NK-92 (cell line): ENCODE results near the gene PLCL1.

Experiments
- DNase-seq: peaks from one replicate; lab custom pipeline; 2025; ENCODE audit not compliant: unreplicated experiment; lab: John Stamatoyannopoulos, UW

Gene PLCL1

GRCh38 chr2:198102120-198102519, 297.7 kb downstream of the PLCL1 start:
- no peak for DNase-seq

- no peak for DNase-seq
Measured at GRCh38 chr2:198102856-198103255, 298.5 kb downstream of the PLCL1 start.

GRCh38 chr2:198106621-198107385, 302.4 kb downstream of the PLCL1 start:
- no peak for DNase-seq

GRCh38 chr2:198113316-198113715, 308.9 kb downstream of the PLCL1 start:
- no peak for DNase-seq

DNA sequence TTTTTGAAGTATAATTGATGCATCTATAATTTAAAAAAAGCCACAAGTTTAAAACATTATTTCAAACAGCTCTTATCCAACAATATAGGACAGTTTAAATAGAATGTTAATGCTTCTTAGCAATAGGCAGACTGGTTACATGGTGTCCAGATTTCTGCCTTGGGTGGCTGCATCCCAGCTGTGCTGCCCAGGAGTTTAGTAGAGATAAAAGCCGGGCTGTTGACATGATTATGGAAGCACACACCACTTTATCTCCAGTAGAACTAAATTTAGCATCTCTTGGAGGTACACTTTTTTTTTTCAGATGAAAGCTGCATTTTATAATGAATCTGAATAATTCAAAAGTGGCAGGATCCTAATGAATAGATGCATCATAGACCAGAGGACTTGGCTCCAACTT, 309.7 kb downstream of the PLCL1 start:
- no peak for DNase-seq

DNA sequence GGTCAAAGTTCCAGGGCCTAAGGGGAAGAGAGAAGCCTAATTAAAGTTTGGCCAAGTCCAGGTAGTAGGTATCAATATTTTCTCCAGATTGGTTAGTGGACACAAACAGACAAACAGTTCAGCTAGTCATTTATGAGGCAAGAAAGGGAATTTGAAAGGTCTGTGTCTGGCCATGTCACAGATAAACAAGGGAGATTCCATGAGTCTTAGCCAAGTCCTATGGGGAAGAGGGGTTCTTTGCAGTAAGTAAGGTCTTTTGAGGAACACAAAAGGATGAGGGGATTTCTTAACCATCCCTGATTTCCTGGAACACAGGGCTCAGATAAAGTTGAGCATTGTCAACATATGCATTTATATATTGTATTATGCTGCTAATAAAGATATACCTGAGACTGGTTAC, 310.8 kb downstream of the PLCL1 start:
- DNase-seq: no peak

GRCh38 chr2:198116756-198117155, 312.4 kb downstream of the PLCL1 start:
- DNase-seq: no peak

DNA sequence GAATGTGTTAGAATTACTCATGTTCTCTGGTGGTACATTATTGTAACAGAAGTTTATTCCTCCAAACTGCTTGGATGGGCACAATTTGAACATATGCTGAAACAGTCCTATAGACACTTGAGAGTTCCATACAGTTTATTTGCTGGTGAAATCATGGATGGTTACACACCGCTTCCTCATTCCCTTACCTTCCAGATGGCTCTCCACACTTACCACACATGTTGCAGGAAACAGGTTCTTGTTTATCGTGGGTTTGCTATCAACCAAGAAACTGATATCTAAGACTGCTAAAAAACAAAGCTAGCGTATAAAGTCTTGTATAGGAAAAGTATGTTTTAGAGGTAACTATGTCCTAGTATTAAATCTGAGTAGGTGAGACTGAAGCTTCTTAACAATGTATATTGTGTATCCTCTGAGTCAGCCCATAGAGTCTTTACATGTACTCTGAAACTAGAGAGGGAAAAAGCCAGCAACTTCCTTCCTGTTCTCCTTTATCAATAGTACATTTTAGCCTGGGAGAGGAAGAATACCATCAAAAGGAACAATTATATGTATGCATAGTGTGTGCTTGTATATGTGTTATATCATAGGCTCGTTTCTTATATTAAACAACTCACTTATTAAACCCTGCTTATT, 313.1 kb downstream of the PLCL1 start:
- no peak for DNase-seq

DNA sequence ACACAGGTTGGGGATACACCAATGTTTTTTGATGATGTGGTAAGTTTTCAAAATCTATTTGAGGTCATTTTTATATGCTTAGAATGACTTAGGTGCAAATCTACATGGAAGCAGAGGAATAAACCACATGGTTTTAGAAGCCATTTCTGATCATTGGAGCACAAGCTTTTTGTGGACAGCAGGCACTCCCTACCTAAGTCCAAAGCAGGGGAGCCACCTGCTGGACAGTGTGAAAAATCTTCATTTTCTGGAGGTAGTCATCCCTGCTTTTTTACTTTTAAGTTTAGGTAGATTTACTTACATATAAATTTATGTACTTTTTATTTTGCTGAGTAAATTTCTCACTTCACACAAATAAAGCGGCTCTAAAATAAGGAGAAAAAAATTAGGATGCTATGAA, 323.2 kb downstream of the PLCL1 start:
- no peak for DNase-seq

- DNase-seq: no peak
Measured at GRCh38 chr2:198129609-198130008, 325.2 kb downstream of the PLCL1 start.

DNA sequence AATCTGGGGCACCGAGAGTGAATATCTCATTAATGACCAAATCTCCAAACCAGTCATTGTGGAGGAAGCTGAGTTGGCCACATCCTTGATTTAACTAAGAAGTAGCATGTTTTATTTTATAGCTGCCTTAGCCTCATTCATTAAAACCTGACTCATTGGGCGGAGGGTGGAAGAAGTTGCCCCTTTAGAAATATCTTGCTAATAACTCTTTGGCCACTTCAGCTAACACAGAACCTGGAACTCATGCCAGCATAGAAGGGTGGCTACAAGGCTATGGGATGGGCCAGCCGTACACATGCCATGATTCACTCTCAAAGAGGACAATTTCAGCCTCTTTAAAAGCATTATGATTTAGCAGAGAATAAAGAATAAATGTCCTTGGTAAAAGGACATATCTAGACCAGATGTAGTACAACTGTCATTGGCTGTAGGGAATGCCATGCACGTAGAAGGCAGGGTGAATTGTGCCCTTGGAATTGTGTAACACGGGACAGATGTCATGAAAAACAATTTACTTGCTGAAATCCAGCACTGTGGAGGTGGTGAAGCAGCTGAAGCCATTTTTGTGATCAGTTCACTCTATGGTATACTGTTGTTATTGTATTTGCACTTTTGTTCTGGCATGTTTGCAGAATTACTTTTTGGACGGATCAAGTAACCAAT, 330.0 kb downstream of the PLCL1 start:
- no peak for DNase-seq

GRCh38 chr2:198135481-198135934, 331.1 kb downstream of the PLCL1 start:
- DNase-seq: no peak

- DNase-seq: no peak
Measured at GRCh38 chr2:198136142-198136541, 331.7 kb downstream of the PLCL1 start.

GRCh38 chr2:198137733-198138132, 333.3 kb downstream of the PLCL1 start:
- no peak for DNase-seq

DNA sequence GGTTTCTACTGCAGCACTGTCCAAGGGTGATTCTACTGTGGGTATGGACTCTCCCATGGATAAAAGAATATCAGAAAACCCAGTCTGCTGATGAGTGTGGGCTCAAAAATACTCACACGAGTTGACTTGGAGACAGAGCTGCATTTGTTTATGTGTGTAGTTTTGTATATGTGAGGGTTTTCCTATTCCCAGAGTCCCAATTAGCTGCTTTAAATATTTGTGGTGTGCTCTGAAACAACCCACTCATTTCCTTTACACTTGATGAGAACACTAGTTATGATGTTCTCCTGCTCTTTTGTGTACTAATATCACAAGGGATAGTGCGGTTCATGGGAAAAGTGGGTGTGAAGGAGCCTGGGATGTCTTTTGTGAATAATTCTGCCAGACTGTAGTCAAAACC, 337.3 kb downstream of the PLCL1 start:
- DNase-seq: no peak

- no peak for DNase-seq
Measured at GRCh38 chr2:198143156-198143555, 338.8 kb downstream of the PLCL1 start.

DNA sequence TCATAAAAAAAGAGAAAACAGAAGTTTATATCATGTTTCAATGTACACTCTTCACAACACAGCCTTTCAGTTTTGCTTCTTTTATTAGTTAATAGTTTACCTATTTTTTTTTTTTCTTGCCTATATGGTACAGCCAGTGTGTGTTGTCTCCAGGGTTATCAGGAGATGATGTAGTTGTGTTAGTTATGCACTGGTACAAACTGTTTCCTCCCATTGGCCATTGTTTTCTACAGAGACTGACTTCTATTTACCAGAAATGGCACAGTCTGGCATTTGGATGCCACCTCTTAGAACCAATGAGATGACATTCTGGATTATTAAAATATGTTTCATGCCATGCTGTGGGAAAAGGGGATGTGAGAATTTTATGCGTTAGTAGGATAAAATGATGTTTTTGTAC, 339.4 kb downstream of the PLCL1 start:
- DNase-seq: no peak

DNA sequence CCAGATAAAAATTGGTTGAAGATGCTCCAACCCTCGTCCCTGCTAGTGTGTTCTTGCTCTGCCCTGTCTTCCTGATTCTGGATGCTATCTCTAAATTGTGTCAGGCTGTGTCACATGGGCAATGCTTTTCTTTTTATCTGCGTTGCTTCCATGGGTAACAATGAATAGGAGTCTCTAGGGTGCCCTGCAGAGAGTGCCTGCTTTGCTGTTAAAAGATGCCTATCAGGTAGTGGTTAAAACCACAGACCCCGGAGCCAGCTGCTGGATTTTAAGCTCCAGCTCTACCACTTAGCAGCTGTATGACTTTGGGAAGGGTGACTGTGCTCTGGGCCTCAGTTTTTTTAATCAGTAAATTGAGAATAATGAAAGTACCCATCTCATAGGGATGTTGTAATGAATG, 340.3 kb downstream of the PLCL1 start:
- no peak for DNase-seq

DNA sequence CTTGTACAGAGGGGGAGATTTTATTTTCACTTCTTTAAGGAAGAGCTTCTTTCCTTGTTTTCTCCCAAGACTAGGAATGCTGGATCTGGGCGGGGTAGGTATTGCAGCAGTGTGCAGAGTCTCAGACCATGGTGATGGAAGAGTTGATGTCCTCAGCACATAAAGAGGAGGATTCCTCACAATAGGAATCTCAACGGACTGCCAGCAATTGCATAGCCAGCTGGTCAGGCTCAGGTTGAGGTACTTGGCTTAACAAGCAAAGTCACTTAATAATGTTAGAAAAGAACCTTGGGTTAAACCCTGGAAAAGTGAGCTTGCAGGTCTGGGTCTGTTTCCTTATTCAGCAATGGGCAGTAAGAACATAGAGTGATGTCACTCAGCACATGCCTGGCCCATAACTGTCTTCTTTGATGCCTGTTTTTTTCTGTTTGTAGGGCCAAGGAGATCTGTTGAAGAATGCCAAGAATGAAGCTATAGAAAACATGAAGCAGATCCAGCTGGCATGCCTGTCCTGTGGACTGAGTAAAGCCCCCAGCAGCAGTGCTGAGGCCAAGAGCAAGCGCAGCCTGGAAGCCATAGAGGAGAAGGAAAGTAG, 342.1 kb downstream of the PLCL1 start:
- DNase-seq: no peak

GRCh38 chr2:198157314-198157713, 352.9 kb downstream of the PLCL1 start:
- no peak for DNase-seq

GRCh38 chr2:198161151-198161550, 356.8 kb downstream of the PLCL1 start:
- DNase-seq: no peak

- no peak for DNase-seq
Measured at GRCh38 chr2:198162276-198162675, 357.9 kb downstream of the PLCL1 start.
